DOHH2 (cell line): ENCODE results near the gene RAB4B.
A peak's percentile ranks its signal among the peaks of the same experiment; 100 is the strongest.

Source experiments
- H3F3A ChIP-seq: fragments of 200-600 bp; sonication (generic), shearing (Covaris generic); 2 replicates; pipeline ENCODE4 v1.6.0; 2016; ENCODE audit warnings: antibody characterized with exemption, mild to moderate bottlenecking; ENCODE audit not compliant: control insufficient read depth, insufficient read depth
- H3K27ac ChIP-seq: fragments of 200-600 bp; sonication (generic); 2 replicates; pipeline ENCODE4 v1.5.1; 2014; ENCODE audit warnings: low read depth, mild to moderate bottlenecking, low read length, moderate library complexity
- H3K27me3 ChIP-seq: fragments of 200-600 bp; sonication (generic); 2 replicates; pipeline ENCODE4 v1.6.1; 2014; ENCODE audit warnings: mild to moderate bottlenecking, low read length, mixed read lengths; ENCODE audit not compliant: control insufficient read depth
- H3K36me3 ChIP-seq: fragments of 200-600 bp; sonication (generic); 2 replicates; pipeline ENCODE4 v1.6.1; 2014; ENCODE audit warnings: mild to moderate bottlenecking, low read length, moderate library complexity, mixed read lengths; ENCODE audit not compliant: control insufficient read depth
- H3K4me1 ChIP-seq: fragments of 200-600 bp; sonication (generic); 2 replicates; pipeline ENCODE4 v1.6.1; 2014; ENCODE audit warnings: mild to moderate bottlenecking, low read length, mixed read lengths; ENCODE audit not compliant: control insufficient read depth
- H3K4me2 ChIP-seq: fragments of 200-600 bp; sonication (generic); 2 replicates; pipeline ENCODE4 v1.6.0; 2014; ENCODE audit warnings: mild to moderate bottlenecking, low read length, moderate library complexity
- H3K4me3 ChIP-seq: fragments of 200-600 bp; sonication (generic); 2 replicates; pipeline ENCODE4 v1.5.1; 2014; ENCODE audit warnings: mild to moderate bottlenecking, low read length, mixed read lengths
- H3K79me2 ChIP-seq: fragments of 200-600 bp; sonication (generic); 2 replicates; pipeline ENCODE4 v1.6.1; 2014; ENCODE audit warnings: mild to moderate bottlenecking, low read length, mixed read lengths; ENCODE audit not compliant: control insufficient read depth
- H3K9me2 ChIP-seq: fragments of 200-600 bp; sonication (generic); replicated peaks from 2 replicates; pipeline ENCODE4 v1.6.1; 2014; ENCODE audit warnings: mild to moderate bottlenecking, low read length, mixed read lengths; ENCODE audit not compliant: control insufficient read depth
- H3K9me3 ChIP-seq: fragments of 200-600 bp; sonication (generic); 2 replicates; pipeline ENCODE4 v1.6.1; 2014; ENCODE audit warnings: antibody characterized with exemption, low read length, mixed read lengths; ENCODE audit not compliant: control insufficient read depth, insufficient read depth
- H4K20me1 ChIP-seq: fragments of 200-600 bp; sonication (generic); 2 replicates; pipeline ENCODE4 v1.6.0; 2014; ENCODE audit warnings: low read depth, mild to moderate bottlenecking, antibody characterized with exemption, low read length, moderate library complexity; ENCODE audit not compliant: control insufficient read depth, insufficient read depth
- EZH2phosphoT487 ChIP-seq: fragments of 200-600 bp; sonication (generic); IDR thresholded peaks from 2 replicates; pipeline ENCODE4 v1.6.1; 2017; ENCODE audit warnings: borderline replicate concordance, mild to moderate bottlenecking, antibody characterized with exemption, low read length, moderate library complexity, mixed read lengths
- TF ChIP-seq, protein P1 (sequence below): fragments of 200-600 bp; sonication (generic); IDR thresholded peaks from one replicate; pipeline ENCODE4 v1.5.1; 2014; ENCODE audit warnings: antibody characterized with exemption, mild to moderate bottlenecking, low read depth, low read length; ENCODE audit not compliant: poor library complexity, severe bottlenecking

Gene RAB4B

DNA sequence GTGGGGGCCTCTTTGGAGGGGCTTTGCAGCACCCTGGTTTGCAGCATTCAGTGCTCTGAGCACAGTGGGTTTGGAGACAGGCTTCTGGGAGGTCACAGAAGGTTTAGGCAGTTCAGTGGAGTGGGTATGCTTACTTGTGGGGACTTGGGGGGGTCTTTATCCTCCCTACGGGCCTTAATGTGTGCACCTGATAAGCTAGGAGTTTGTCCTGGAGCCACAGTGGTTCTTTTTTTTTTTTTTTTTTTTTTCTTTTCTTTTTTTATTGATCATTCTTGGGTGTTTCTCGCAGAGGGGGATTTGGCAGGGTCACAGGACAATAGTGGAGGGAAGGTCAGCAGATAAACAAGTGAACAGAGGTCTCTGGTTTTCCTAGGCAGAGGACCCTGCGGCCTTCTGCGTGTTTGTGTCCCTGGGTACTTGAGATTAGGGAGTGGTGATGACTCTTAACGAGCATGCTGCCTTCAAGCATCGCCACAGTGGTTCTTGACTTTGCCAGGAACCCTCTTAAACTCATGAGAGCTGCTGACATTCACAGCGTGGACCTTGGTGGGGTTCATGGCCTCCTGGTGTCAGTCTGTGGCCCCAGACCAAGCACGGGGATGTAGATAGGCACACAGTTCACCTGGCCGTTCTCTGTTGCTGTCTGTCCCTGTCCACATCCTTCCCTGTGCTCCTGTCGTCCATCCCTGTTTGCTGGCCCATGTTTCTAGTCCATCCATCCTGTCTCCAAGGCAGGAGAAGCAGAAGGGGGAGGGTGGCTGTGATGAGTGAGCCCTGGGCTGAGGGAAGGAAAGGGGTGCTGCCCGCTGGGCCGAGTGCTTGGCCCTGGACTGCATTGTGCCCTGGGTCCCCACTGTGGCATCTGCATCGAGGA, 23.6 kb downstream of the RAB4B start:
- peak overlapping the region; percentile 75 for H3K27ac ChIP-seq

DNA sequence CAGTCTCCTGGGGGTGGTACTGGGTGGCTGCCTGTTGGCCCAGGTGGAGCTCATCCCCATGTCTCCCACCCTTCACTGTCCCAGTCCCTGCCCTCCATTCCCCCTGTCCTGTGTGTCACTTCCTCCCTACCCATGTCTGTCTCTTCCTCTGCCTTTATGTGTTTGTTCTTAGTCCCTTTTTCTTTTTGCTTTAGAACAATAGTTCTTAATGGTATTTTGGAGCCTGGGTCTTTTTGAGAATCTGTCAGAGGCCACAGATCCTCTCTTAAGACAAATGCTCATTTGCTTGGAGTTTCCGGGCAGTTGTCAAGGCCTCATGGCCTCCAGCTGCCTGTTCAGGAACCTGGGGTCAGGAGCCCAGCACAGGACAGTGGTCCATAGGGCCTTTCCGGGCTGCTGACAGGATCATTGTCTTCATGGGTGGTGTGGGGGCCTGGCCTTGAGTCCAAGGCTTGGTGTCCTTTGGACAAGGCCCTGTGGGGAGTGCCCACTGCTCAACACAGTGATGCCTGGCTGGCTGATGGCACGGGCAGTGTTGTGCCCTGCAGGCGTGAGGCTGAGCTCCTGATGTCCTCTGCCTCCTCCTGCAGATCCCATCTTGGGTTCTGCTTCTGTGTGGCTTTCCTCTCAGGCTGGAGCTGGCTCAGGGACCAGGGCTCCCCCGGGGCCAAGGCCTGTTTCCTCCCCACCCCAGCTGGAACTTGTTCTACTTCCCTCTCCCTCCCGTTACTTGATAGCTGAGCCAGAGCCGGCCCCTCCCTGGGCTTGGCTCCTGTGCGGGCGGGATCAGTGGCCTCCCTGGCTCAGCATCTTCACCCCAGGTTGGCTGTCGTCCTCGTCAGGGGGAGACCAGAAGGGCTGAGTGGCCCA, 24.5 kb downstream of the RAB4B start:
- Histone ChIP-seq H3K27ac (peak overlapping the region; percentile 75), H3K36me3 (peaks cover 74% of the 10 kb centered on the region), H3F3A (peaks cover 9% of the 10 kb centered on the region), H3K4me3 (peak overlapping the region; percentile 66), H3K79me2 (peaks cover 84% of the 10 kb centered on the region), H3K4me1 (peaks cover 87% of the 10 kb centered on the region), H3K4me2 (peak overlapping the region; percentile 84), H3K27me3 (no peaks in the 10 kb centered on the region), H3K9me2 (no peaks in the 10 kb centered on the region), H4K20me1 (peaks cover 53% of the 10 kb centered on the region), H3K9me3 (no peaks in the 10 kb centered on the region)
- TF ChIP-seq EZH2phosphoT487 = no peak
- TF ChIP-seq, protein P1, sequence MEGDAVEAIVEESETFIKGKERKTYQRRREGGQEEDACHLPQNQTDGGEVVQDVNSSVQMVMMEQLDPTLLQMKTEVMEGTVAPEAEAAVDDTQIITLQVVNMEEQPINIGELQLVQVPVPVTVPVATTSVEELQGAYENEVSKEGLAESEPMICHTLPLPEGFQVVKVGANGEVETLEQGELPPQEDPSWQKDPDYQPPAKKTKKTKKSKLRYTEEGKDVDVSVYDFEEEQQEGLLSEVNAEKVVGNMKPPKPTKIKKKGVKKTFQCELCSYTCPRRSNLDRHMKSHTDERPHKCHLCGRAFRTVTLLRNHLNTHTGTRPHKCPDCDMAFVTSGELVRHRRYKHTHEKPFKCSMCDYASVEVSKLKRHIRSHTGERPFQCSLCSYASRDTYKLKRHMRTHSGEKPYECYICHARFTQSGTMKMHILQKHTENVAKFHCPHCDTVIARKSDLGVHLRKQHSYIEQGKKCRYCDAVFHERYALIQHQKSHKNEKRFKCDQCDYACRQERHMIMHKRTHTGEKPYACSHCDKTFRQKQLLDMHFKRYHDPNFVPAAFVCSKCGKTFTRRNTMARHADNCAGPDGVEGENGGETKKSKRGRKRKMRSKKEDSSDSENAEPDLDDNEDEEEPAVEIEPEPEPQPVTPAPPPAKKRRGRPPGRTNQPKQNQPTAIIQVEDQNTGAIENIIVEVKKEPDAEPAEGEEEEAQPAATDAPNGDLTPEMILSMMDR = no peak

More for the DNA sequence above, 23.6 kb downstream of the RAB4B start:
- H3K79me2 ChIP-seq = peaks cover 75% of the 10 kb centered on the region
- H3K4me1 ChIP-seq = peaks cover 81% of the 10 kb centered on the region
- no peaks in the 10 kb centered on the region for H3K9me2 ChIP-seq
- H3K27me3 ChIP-seq = no peaks in the 10 kb centered on the region
- peak overlapping the region; percentile 93 for H3K4me3 ChIP-seq
- peaks cover 9% of the 10 kb centered on the region for H3F3A ChIP-seq
- no peak for TF ChIP-seq EZH2phosphoT487
- TF ChIP-seq, protein P1 = no peak
- peaks cover 67% of the 10 kb centered on the region for H3K36me3 ChIP-seq
- peaks cover 47% of the 10 kb centered on the region for H4K20me1 ChIP-seq
- H3K9me3 ChIP-seq = no peaks in the 10 kb centered on the region
- peak overlapping the region; percentile 84 for H3K4me2 ChIP-seq

DNA sequence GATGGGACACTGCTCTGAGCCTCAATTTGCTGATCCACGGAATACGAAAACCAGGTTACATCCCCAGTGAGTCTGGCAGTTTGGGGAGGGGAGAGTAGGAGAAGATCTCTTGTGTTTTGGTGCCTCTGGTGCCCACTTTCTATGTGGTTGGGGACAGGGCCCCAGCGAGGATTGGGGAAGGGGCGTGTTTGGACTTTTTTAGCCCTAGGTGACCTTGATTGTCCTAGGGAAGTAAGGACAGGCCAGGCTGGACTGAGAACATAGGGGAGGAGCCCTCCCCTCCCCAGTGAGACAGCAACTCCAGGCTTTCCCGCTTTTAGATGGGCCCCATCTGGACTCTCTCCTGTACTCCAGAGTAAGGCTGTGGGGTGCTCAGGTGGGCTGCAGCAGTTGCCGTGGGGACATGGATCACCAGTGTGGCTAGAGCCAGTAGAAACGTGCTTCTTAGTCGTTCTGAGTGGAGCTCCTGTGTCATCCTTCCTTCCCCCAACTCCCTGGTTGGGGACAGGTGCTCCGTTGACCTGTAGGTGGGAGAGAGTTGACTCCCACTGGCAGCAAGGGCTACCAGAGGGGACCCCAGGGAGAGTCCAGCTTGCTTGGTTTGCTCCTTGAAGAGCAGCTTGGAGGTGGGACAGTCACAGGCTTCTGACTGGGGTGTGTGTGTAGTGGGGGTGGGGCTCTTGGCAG, 25.3 kb downstream of the RAB4B start:
- Histone ChIP-seq H3K79me2 (peaks cover 90% of the 10 kb centered on the region), H3K4me1 (peaks cover 80% of the 10 kb centered on the region), H3K4me3 (peak overlapping the region; percentile 66), H4K20me1 (peaks cover 57% of the 10 kb centered on the region), H3K36me3 (peaks cover 82% of the 10 kb centered on the region), H3K4me2 (peak overlapping the region; percentile 84), H3K9me3 (no peaks in the 10 kb centered on the region), H3K27ac (peak overlapping the region; percentile 75), H3K9me2 (no peaks in the 10 kb centered on the region), H3F3A (peaks cover 9% of the 10 kb centered on the region), H3K27me3 (no peaks in the 10 kb centered on the region)
- TF ChIP-seq, protein P1 = no peak
- no peak for TF ChIP-seq EZH2phosphoT487
